ENCODE data around the gene KDF1. TPM values are rescaled to one million over a fixed set of nuclear protein-coding genes. Genes with fewer than 3 reads are reported as not detected.

The KDF1 gene
- polyA plus RNA-seq, 1 of the 3 experiments (the other 2 are of a cell fraction): not detected

DNA sequence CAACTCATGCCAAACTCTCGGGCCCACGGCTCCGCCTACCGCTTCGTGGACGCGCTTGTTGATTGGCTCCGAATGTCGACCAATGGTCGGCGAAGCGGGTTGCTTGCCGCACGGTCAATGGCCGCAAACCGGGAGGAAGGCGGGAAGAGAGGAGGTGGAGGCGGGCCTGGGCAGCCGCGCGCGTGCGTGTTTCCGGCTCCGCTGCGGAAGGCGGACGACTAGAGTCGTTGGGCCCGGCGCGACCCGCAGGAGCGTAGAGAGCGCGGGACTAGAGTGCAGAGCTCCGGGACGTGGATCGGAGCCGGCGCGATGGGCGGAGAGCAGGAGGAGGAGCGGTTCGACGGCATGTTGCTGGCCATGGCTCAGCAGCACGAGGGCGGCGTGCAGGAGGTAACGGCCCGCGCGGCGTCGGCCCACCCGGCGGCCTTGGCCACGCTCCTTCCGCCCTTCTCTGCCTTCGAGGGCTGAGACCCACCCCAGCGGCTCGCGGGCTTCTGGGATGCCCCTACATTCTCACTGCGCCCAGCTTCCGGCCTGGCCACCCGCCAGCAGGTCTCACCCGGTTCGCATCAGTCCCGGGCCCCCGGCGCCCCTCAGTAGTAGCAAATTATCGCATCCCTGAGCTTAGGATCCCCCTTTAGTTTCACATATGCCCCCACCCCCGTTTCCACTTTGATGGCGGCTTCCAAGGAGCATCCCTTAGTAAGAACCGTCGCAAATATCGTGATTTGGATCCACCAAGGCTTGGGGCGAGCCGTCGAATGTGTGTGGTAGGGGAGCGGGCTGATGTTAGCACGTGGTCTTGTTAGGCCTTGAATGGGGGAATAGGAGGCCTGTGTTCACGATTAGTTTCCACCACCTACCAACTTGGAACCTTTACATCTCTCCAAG, 38.5 kb downstream of the KDF1 start, which contains the start of gene NUDC:
NUDC (plus strand) TSS at position 204 of the 891 bp plus-strand sequence; CDS start at position 310, 106 bp downstream.
- H3K27me3 ChIP-seq (ENCODE audit: insufficient read depth): no peaks in the 10 kb centered on the region
- 4% methylated on average over 47 of the region's 83 CpGs for WGBS (ENCODE audit: low lambda C conversion rate)
- peaks cover 43% of the 10 kb centered on the region for H3K79me2 ChIP-seq (ENCODE audit: insufficient read depth)
- no peaks in the 10 kb centered on the region for H3K9me3 ChIP-seq
- H3K36me3 ChIP-seq (replicated peaks in 1 of 2; ENCODE audit: control insufficient read depth in 1 of 2, insufficient read depth in 2 of 2, low read length in 1 of 2): peaks cover 17 to 23% of the 10 kb centered on the region in 2 experiments
- no peaks in the 10 kb centered on the region for H3K9me2 ChIP-seq
- peak within 1 kb of the TSS; percentile 92 for H2AFZ ChIP-seq (ENCODE audit: low read depth)
- DNase-seq: peak; percentile 96
- H3K9ac ChIP-seq: peak within 1 kb of the TSS; percentile 90
- peak within 1 kb of the TSS; percentile 93 for H3K4me2 ChIP-seq
- peak within 1 kb of the TSS; percentile 69 to 80 for H3K4me3 ChIP-seq (ENCODE audit: low read depth in 2 of 2, low read length in 1 of 2)
- peak within 1 kb of the TSS; percentile 76 to 78 for H3K27ac ChIP-seq (ENCODE audit: low read depth in 2 of 2, low read length in 1 of 2)
- TF ChIP-seq NRF1 (IDR thresholded peaks at IDR 0.05; ENCODE audit: low read depth, low read length) (peak; percentile 64), RFX5 (IDR thresholded peaks at IDR 0.05; ENCODE audit: low read length) (0 out of 2 replicates have a peak, but pooled peaks have one; percentile 31), MXI1 (IDR thresholded peaks at IDR 0.05; ENCODE audit: low read depth, low read length) (peak; percentile 54; the same call in 1 of the 2 replicates), SIN3A (IDR thresholded peaks at IDR 0.05; ENCODE audit: borderline replicate concordance, low read depth, low read length) (0 out of 2 replicates have a peak, but pooled peaks have one; percentile 46), ELF1 (IDR thresholded peaks at IDR 0.05) (peak; percentile 56), TCF12 (IDR thresholded peaks at IDR 0.05) (no peak), POLR2AphosphoS5 (IDR thresholded peaks at IDR 0.05; ENCODE audit: low read depth, low read length) (peak; percentile 81), RCOR1 (IDR thresholded peaks at IDR 0.05; ENCODE audit: low read length) (no peak), FOXJ3 (CRISPR knock-in tag; IDR thresholded peaks at IDR 0.05) (no peak), TAF1 (IDR thresholded peaks at IDR 0.05; ENCODE audit: borderline replicate concordance, low read depth, low read length) (peak; percentile 63; the same call in 1 of the 2 replicates), JUND (IDR thresholded peaks at IDR 0.05) (no peak), SMC3 (IDR thresholded peaks at IDR 0.05; ENCODE audit: low read depth, low read length) (no peak), FOSL2 (IDR thresholded peaks at IDR 0.05; ENCODE audit: borderline replicate concordance, low read depth) (no peak), GABPA (IDR thresholded peaks at IDR 0.05; ENCODE audit: low read depth) (peak; percentile 94), CHD2 (IDR thresholded peaks at IDR 0.05; ENCODE audit: low read length, partially characterized antibody) (peak; percentile 51)
- TF ChIP-seq, protein P1, sequence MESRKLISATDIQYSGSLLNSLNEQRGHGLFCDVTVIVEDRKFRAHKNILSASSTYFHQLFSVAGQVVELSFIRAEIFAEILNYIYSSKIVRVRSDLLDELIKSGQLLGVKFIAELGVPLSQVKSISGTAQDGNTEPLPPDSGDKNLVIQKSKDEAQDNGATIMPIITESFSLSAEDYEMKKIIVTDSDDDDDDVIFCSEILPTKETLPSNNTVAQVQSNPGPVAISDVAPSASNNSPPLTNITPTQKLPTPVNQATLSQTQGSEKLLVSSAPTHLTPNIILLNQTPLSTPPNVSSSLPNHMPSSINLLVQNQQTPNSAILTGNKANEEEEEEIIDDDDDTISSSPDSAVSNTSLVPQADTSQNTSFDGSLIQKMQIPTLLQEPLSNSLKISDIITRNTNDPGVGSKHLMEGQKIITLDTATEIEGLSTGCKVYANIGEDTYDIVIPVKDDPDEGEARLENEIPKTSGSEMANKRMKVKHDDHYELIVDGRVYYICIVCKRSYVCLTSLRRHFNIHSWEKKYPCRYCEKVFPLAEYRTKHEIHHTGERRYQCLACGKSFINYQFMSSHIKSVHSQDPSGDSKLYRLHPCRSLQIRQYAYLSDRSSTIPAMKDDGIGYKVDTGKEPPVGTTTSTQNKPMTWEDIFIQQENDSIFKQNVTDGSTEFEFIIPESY (IDR thresholded peaks at IDR 0.05; ENCODE audit: borderline replicate concordance, low read depth): no peak
- TF ChIP-seq, protein P2, sequence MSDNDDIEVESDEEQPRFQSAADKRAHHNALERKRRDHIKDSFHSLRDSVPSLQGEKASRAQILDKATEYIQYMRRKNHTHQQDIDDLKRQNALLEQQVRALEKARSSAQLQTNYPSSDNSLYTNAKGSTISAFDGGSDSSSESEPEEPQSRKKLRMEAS (IDR thresholded peaks at IDR 0.05; ENCODE audit: low read depth): peak; percentile 80
- TF ChIP-seq, protein P3, sequence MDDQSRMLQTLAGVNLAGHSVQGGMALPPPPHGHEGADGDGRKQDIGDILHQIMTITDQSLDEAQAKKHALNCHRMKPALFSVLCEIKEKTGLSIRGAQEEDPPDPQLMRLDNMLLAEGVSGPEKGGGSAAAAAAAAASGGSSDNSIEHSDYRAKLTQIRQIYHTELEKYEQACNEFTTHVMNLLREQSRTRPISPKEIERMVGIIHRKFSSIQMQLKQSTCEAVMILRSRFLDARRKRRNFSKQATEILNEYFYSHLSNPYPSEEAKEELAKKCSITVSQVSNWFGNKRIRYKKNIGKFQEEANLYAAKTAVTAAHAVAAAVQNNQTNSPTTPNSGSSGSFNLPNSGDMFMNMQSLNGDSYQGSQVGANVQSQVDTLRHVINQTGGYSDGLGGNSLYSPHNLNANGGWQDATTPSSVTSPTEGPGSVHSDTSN (IDR thresholded peaks at IDR 0.05): peak; percentile 95
- TF ChIP-seq, protein P4, sequence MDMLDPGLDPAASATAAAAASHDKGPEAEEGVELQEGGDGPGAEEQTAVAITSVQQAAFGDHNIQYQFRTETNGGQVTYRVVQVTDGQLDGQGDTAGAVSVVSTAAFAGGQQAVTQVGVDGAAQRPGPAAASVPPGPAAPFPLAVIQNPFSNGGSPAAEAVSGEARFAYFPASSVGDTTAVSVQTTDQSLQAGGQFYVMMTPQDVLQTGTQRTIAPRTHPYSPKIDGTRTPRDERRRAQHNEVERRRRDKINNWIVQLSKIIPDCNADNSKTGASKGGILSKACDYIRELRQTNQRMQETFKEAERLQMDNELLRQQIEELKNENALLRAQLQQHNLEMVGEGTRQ (IDR thresholded peaks at IDR 0.05; ENCODE audit: borderline replicate concordance, low read depth, low read length): no peak
- H4K20me1 ChIP-seq (ENCODE audit: insufficient read depth): peaks cover 12% of the 10 kb centered on the region; the same call in 1 of the 2 replicates
- H3F3A ChIP-seq (replicated peaks; ENCODE audit: insufficient read depth): no peaks in the 10 kb centered on the region
- ChIA-PET POLR2A (interaction anchor here (0.6 to 1.4 kb wide), 3 partner anchors 22 to 218 kb away, joined by 4 to 7 read pairs (median 4); partner anchors contain the start of genes GPATCH3 and GPN2), CTCF (interaction anchor here (1.0 kb wide), 1 partner anchor 32 kb away, joined by 3 read pairs; the partner anchor contains the start of gene GPN2)
- H3K4me1 ChIP-seq (ENCODE audit: control insufficient read depth in 1 of 2, insufficient read depth in 2 of 2, low read depth in 1 of 2, low read length in 1 of 2): peaks cover 13 to 16% of the 10 kb centered on the region in 2 experiments; a peak in 1 of 4 replicates
